GM10248 (cell line): ENCODE data around the gene EXOC7.
"Not testable (repeated sequence)": the region's sequence is repeated elsewhere in the genome, so short reads cannot be mapped to it uniquely, and the experiment has no call there.

Experiments
- CTCF ChIA-PET: fragments of 300-600 bp; sonication (Branson Sonifier 250); formaldehyde crosslinking; extraction: SDS; loops from one replicate; lab custom pipeline; 2021; ENCODE audit warnings: antibody characterized with exemption; lab: Yijun Ruan, JAX
- POLR2A ChIA-PET: fragments of 350-650 bp; sonication (Branson Sonifier 250); formaldehyde crosslinking; extraction: SDS; loops from one replicate; lab custom pipeline; 2020; ENCODE audit warnings: antibody characterized with exemption; lab: Yijun Ruan, JAX
- DNase-seq: peaks from one replicate; pipeline ENCODE4 v3.0.0; 2012; ENCODE audit errors: extremely low spot score
- CTCF ChIP-seq: IDR thresholded peaks from 2 replicates; pipeline ENCODE4 v1.5.1; 2012; ENCODE audit warnings: mild to moderate bottlenecking, low read depth; ENCODE audit errors: extremely low read depth, missing control alignments, control extremely low read depth

The EXOC7 gene

GRCh38 chr17:76046064-76046463, 57.5 kb downstream of the EXOC7 start:
- CTCF ChIA-PET = interaction anchor here (0.9 to 2.2 kb wide), 5 partner anchors 12 to 141 kb away, joined by 3 to 9 read pairs (median 3); no protein-coding TSS in a partner anchor
- DNase-seq = no peak
- POLR2A ChIA-PET = no interaction called here
- TF ChIP-seq CTCF = no peak

- POLR2A ChIA-PET, CTCF ChIA-PET, DNase-seq: not testable (repeated sequence)
Measured at GRCh38 chr17:76044475-76045007, 59.0 kb downstream of the EXOC7 start.

GRCh38 chr17:76042868-76043267, 60.7 kb downstream of the EXOC7 start:
- not testable (repeated sequence) for DNase-seq
- ChIA-PET POLR2A (interaction anchor here (0.7 kb wide), 1 partner anchor 46 kb away, joined by 3 read pairs; no protein-coding TSS in a partner anchor), CTCF (interaction anchor here (0.7 to 3.2 kb wide), 5 partner anchors 15 to 237 kb away, joined by 3 to 19 read pairs (median 4); no protein-coding TSS in a partner anchor)

GRCh38 chr17:76040376-76040775, 63.2 kb downstream of the EXOC7 start:
- TF ChIP-seq CTCF = no peak
- CTCF ChIA-PET = interaction anchor here (0.8 to 3.2 kb wide), 4 partner anchors 26 to 259 kb away, joined by 3 to 10 read pairs (median 4); no protein-coding TSS in a partner anchor
- no peak for DNase-seq
- POLR2A ChIA-PET = no interaction called here

- no peak for TF ChIP-seq CTCF
- POLR2A ChIA-PET = no interaction called here
- CTCF ChIA-PET = interaction anchor here (1.6 to 2.2 kb wide), 2 partner anchors 24 to 39 kb away, joined by 3 to 6 read pairs; partner anchors contain the start of gene CDK3
Measured at GRCh38 chr17:76039121-76039520, 64.5 kb downstream of the EXOC7 start.

GRCh38 chr17:76038050-76038449, 65.5 kb downstream of the EXOC7 start:
- DNase-seq = no peak
- no peak for TF ChIP-seq CTCF
- POLR2A ChIA-PET = no interaction called here
- CTCF ChIA-PET = interaction anchor here (0.9 to 2.2 kb wide), 4 partner anchors 17 to 38 kb away, joined by 3 to 6 read pairs (median 3); partner anchors contain the start of gene CDK3

More at GRCh38 chr17:76039121-76039520, 64.5 kb downstream of the EXOC7 start:
- DNase-seq = no peak

GRCh38 chr17:76036497-76037261, 66.9 kb downstream of the EXOC7 start:
- no peak for DNase-seq
- no peak for TF ChIP-seq CTCF
- ChIA-PET CTCF (no interaction called here), POLR2A (no interaction called here)
